GM12878 (cell line): Measurements from ENCODE around the gene ACAD11. TPM values are rescaled to one million over a fixed set of nuclear protein-coding genes. Genes with fewer than 3 reads are reported as not detected.

Source experiments
- ATAC-seq: fragments of 200-7000 bp; cut with Tn5 transposase; 3 replicates; pipeline ENCODE4 v1.9.1; 2020; ENCODE audit warnings: mild to moderate bottlenecking, moderate library complexity
- BruUV-seq: library from RNA; stranded (reverse); fragments of 400-500 nt; replicated peaks from 2 replicates; lab custom pipeline; 2021; lab: Mats Ljungman, UMichigan
- CTCF ChIA-PET: fragments of 300-600 bp; sonication (Branson Sonifier 250); formaldehyde crosslinking; extraction: SDS; loops from one replicate; lab custom pipeline; 2021; ENCODE audit warnings: inconsistent platforms; lab: Yijun Ruan, JAX
- POLR2A ChIA-PET: fragments of 350-600 bp; formaldehyde crosslinking; extraction: SDS; loops from one replicate; lab custom pipeline; 2021; ENCODE audit warnings: inconsistent platforms; lab: Charles Lee
- RAD21 ChIA-PET: fragments of 300-600 bp; sonication (Branson Sonifier 250); formaldehyde crosslinking; loops from one replicate; lab custom pipeline; 2023; ENCODE audit warnings: antibody characterized with exemption; ENCODE audit not compliant: unreplicated experiment; lab: Charles Lee
- SMC1A ChIA-PET: fragments of 300-600 bp; sonication (Branson Sonifier 250); formaldehyde crosslinking; loops from one replicate; lab custom pipeline; 2023; ENCODE audit not compliant: unreplicated experiment, uncharacterized antibody; lab: Charles Lee
- DNase-seq: peaks from one replicate; pipeline ENCODE4 v3.0.0-alpha.2; 2011; ENCODE audit warnings: low read depth, low spot score
- FAIRE-seq: peaks from 3 replicates; lab custom pipeline; 2011; peaks lifted over from hg19 to GRCh38; lab: Jason Lieb, UNC
- H2AFZ ChIP-seq: 2 replicates; pipeline ENCODE4 v1.6.0; 2011; ENCODE audit warnings: low read depth, low read length, control low read depth; ENCODE audit not compliant: control insufficient read depth
- H3K27ac ChIP-seq: 2 replicates; pipeline ENCODE4 v1.5.1; 2011; ENCODE audit warnings: control low read depth; ENCODE audit not compliant: control insufficient read depth, insufficient read depth
- H3K27me3 ChIP-seq, 2 experiments: replicated peaks in 1 of 2; 2 replicates each; pipeline versions ENCODE4 v1.6.0 to v1.6.1; 2011; ENCODE audit warnings: low read length in 1 of 2; ENCODE audit not compliant: control insufficient read depth in 2 of 2, insufficient read depth in 2 of 2
- H3K36me3 ChIP-seq, 2 experiments: 2 replicates each; pipeline ENCODE4 v1.5.1; 2011; ENCODE audit warnings: low read length in 1 of 2; ENCODE audit not compliant: control insufficient read depth in 2 of 2, insufficient read depth in 2 of 2
- H3K4me1 ChIP-seq: 2 replicates; pipeline ENCODE4 v1.6.1; 2011; ENCODE audit warnings: mild to moderate bottlenecking, low read length, moderate library complexity, mixed read lengths; ENCODE audit not compliant: control insufficient read depth, insufficient read depth
- H3K4me2 ChIP-seq: 2 replicates; pipeline ENCODE4 v1.6.0; 2011; ENCODE audit warnings: control low read depth; ENCODE audit not compliant: control insufficient read depth, insufficient read depth
- H3K4me3 ChIP-seq: fragments of 200-600 bp; sonication (generic); 2 replicates; pipeline ENCODE4 v1.5.1; 2016
- H3K79me2 ChIP-seq: 2 replicates; pipeline ENCODE4 v1.6.0; 2011; ENCODE audit warnings: low read length; ENCODE audit not compliant: control insufficient read depth, insufficient read depth
- H3K9ac ChIP-seq: 2 replicates; pipeline ENCODE4 v1.8.0; 2011; ENCODE audit warnings: low read length, control low read depth, mixed read lengths; ENCODE audit not compliant: control insufficient read depth, insufficient read depth
- H3K9me3 ChIP-seq: replicated peaks from 3 replicates; pipeline ENCODE4 v1.5.1; 2011; ENCODE audit warnings: mild to moderate bottlenecking, low read length; ENCODE audit not compliant: control insufficient read depth, insufficient read depth
- H4K20me1 ChIP-seq: 2 replicates; pipeline ENCODE4 v1.6.0; 2011; ENCODE audit not compliant: control insufficient read depth, insufficient read depth
- CBFB ChIP-seq: IDR thresholded peaks from 2 replicates; pipeline ENCODE4 v1.6.1; 2016; ENCODE audit warnings: antibody characterized with exemption, low read depth
- MTA2 ChIP-seq: fragments of 450-650 bp; IDR thresholded peaks from 2 replicates; pipeline ENCODE4 v1.6.1; 2016; ENCODE audit warnings: low read depth, mild to moderate bottlenecking, moderate library complexity
- NFYB ChIP-seq: IDR thresholded peaks from 2 replicates; pipeline ENCODE4 v1.6.1; 2011; ENCODE audit warnings: low read depth, mild to moderate bottlenecking, low read length, improper control_type of control experiment, moderate library complexity; ENCODE audit not compliant: insufficient read depth
- POLR2AphosphoS2 ChIP-seq: IDR thresholded peaks from 2 replicates; pipeline ENCODE4 v1.6.1; 2011; ENCODE audit warnings: low read depth, mild to moderate bottlenecking, low read length, improper control_type of control experiment, moderate library complexity
- PRDM15 ChIP-seq: fragments of 450-650 bp; formaldehyde crosslinking; IDR thresholded peaks from 2 replicates; pipeline ENCODE4 v1.4.0; 2020; ENCODE audit warnings: mild to moderate bottlenecking, moderate library complexity
- SIN3A ChIP-seq: IDR thresholded peaks from 2 replicates; pipeline ENCODE4 v1.6.1; 2012; ENCODE audit warnings: low read depth, low read length, improper control_type of control experiment
- SMAD1 ChIP-seq: fragments of 450-650 bp; IDR thresholded peaks from 2 replicates; pipeline ENCODE4 v1.6.1; 2018; ENCODE audit warnings: mild to moderate bottlenecking, low read depth; ENCODE audit not compliant: partially characterized antibody
- SMC3 ChIP-seq: IDR thresholded peaks from 2 replicates; pipeline ENCODE4 v1.6.1; 2011; ENCODE audit warnings: low read length, improper control_type of control experiment, borderline replicate concordance
- SRF ChIP-seq, 2 experiments: IDR thresholded peaks; 2 replicates each; pipeline ENCODE4 v1.6.1; 2011; ENCODE audit warnings: low read depth in 2 of 2, low read length in 2 of 2, mild to moderate bottlenecking in 1 of 2, moderate library complexity in 1 of 2
- SUPT20H ChIP-seq: IDR thresholded peaks from 2 replicates; pipeline ENCODE4 v1.6.1; 2011; ENCODE audit warnings: low read depth, mild to moderate bottlenecking, low read length, moderate library complexity, borderline replicate concordance; ENCODE audit not compliant: control insufficient read depth
- ZBTB11 ChIP-seq: fragments of 450-650 bp; formaldehyde crosslinking; IDR thresholded peaks from 2 replicates; pipeline ENCODE4 v1.5.0; 2022; ENCODE audit warnings: mild to moderate bottlenecking, missing genetic modification characterization
- ZNF592 ChIP-seq: fragments of 450-650 bp; IDR thresholded peaks from 2 replicates; pipeline ENCODE4 v1.6.1; 2017; ENCODE audit warnings: mild to moderate bottlenecking, moderate library complexity
- WGBS: methylation state at CpG from one replicate; pipeline ENCODE4 v1.1.6; 2016; ENCODE audit warnings: low lambda C conversion rate; ENCODE audit not compliant: insufficient replicate concordance, insufficient coverage; ENCODE audit errors: missing lambda C conversion rate; 5-methylcytosine and 5-hydroxymethylcytosine counted together
- in situ Hi-C: fragments of 300-500 bp; cut with MboI; formaldehyde crosslinking; loops from 9 replicates; pipeline ENCODE4 v1.14.3; 2018; ENCODE audit warnings: mixed read lengths
- intact Hi-C: fragments of 100-400 bp; cut with micrococcal nuclease; formaldehyde crosslinking; loops from one replicate; pipeline ENCODE4 v1.14.2; 2022; ENCODE audit not compliant: unreplicated experiment
- polyA plus RNA-seq, 11 experiments: library from polyadenylated mRNA; depleted of rRNA in 4 of 11; unstranded in 6 of 11; stranded (reverse) in 5 of 11; fragments of >200 nt; fragmentation: Nextera tagmentation in 4 of 11; fragmentation: Illumina TruSeq in 1 of 11; extraction: Ambion mirVana in 4 of 11; extraction: Trizol in 1 of 11; gene quantifications; 1 replicate in 1 of 11; 2 replicates in 10 of 11; pipeline versions ENCODE4 v1.2.1 to v1.2.3, GENCODE V29; 2011 to 2016; ENCODE audit warnings: inconsistent platforms in 2 of 11, missing spikeins in 2 of 11, low read depth in 1 of 11
- total RNA-seq, 4 experiments: library from RNA; depleted of rRNA in 3 of 4; stranded (reverse); fragments of >200 nt in 3 of 4; fragmentation: Illumina TruSeq in 1 of 4; extraction: Trizol in 1 of 4; gene quantifications; 2 replicates each; pipeline versions ENCODE4 v1.2.1 to v1.2.3, GENCODE V29; 2013 to 2021

Gene ACAD11
- total and polyA plus RNA-seq, 10 of the 15 experiments (the other 5 are each of a cell fraction or from before 2014, with no cell fraction given) = 2.4 to 15.9 (median 10.4) TPM

DNA sequence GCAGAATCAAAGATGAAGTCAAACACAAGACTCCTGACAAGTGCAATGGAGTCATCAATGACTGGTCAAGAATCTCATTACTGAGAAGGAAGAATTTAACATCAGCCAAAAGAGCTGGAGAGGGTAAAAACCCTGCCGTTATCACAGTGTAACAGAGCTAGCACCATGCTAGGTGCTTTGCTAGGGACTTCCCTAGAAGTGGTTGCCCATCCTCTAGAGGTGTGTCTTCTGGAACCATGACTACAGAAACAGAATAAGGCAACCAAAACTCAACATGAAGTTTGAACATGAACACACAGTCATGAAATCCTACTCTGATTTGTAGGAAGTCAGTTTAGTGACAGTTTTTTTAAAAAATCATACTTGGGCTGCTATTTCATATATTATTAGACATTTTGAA, 9.5 kb downstream of the ACAD11 start:
- no peaks in the 10 kb centered on the region for H4K20me1 ChIP-seq
- H3K27me3 ChIP-seq = no peaks in the 10 kb centered on the region
- SMC1A ChIA-PET = no interaction called here
- CTCF ChIA-PET = interaction anchor here (1.3 kb wide), 1 partner anchor 9 kb away, joined by 4 read pairs; no protein-coding TSS in a partner anchor
- no peak overlapping the region for H3K9ac ChIP-seq
- H2AFZ ChIP-seq = no peak overlapping the region
- no peaks in the 10 kb centered on the region for H3K79me2 ChIP-seq
- no peak for DNase-seq
- H3K36me3 ChIP-seq = no peaks in the 10 kb centered on the region
- no peaks in the 10 kb centered on the region for H3K4me1 ChIP-seq
- WGBS = 100% methylated on average over 1 of the region's 1 CpG
- H3K9me3 ChIP-seq = no peaks in the 10 kb centered on the region
- H3K4me3 ChIP-seq = no peak overlapping the region
- RAD21 ChIA-PET = no interaction called here
- TF ChIP-seq SMC3 = no peak
- no peak for TF ChIP-seq SUPT20H
- TF ChIP-seq CBFB = no peak
- TF ChIP-seq ZBTB11 (CRISPR knock-in tag) = no peak
- TF ChIP-seq MTA2 = no peak
- no peak for TF ChIP-seq POLR2AphosphoS2
- TF ChIP-seq PRDM15 (CRISPR knock-in tag) = no peak
- no peak for TF ChIP-seq ZNF592
- no peak for TF ChIP-seq SIN3A
- no peak for TF ChIP-seq SMAD1
- TF ChIP-seq NFYB = no peak
- no peak for TF ChIP-seq SRF (IDR thresholded peaks at IDR 0.05; ENCODE audit: low read depth in 2 of 2, low read length in 2 of 2)
- in situ Hi-C loops (no loop called here), intact Hi-C loops (no loop called here)
- FAIRE-seq = no peak
- BruUV-seq = no TSS peak
- H3K27ac ChIP-seq = no peak overlapping the region
- POLR2A ChIA-PET = no interaction called here
- H3K4me2 ChIP-seq = no peak overlapping the region
- peak; percentile 78 for ATAC-seq
